SU-DHL-6 (cell line): Measurements from ENCODE around the gene TRAF2.

Source experiments
- H2AFZ ChIP-seq: fragments of 200-600 bp; sonication (generic); 2 replicates; pipeline ENCODE4 v1.6.1; 2014; ENCODE audit warnings: low read depth, mild to moderate bottlenecking, moderate library complexity, mixed read lengths, antibody characterized with exemption, low read length; ENCODE audit not compliant: severe bottlenecking
- H3F3A ChIP-seq: fragments of 200-600 bp; shearing (Covaris generic); 2 replicates; pipeline ENCODE4 v1.6.0; 2016; ENCODE audit warnings: antibody characterized with exemption, mild to moderate bottlenecking; ENCODE audit not compliant: insufficient read depth
- H3K27ac ChIP-seq: fragments of 200-600 bp; sonication (generic); 2 replicates; pipeline ENCODE4 v1.5.1; 2016; ENCODE audit warnings: low read depth, mild to moderate bottlenecking, low read length, moderate library complexity, mixed read lengths
- H3K27me3 ChIP-seq: fragments of 200-600 bp; sonication (generic), shearing (Covaris generic); 2 replicates; pipeline ENCODE4 v1.6.0; 2014; ENCODE audit warnings: mild to moderate bottlenecking, low read length
- H3K36me3 ChIP-seq: fragments of 200-600 bp; sonication (generic); 2 replicates; pipeline ENCODE4 v1.6.1; 2014; ENCODE audit warnings: mild to moderate bottlenecking, low read length, mixed read lengths
- H3K4me2 ChIP-seq: fragments of 300-600, 200-600 bp; shearing (Covaris generic), sonication (generic); 2 replicates; pipeline ENCODE4 v1.6.0; 2014; ENCODE audit warnings: low read length, low read depth, mild to moderate bottlenecking; ENCODE audit not compliant: poor library complexity, severe bottlenecking
- H3K4me3 ChIP-seq: fragments of 200-600 bp; sonication (generic); 2 replicates; pipeline ENCODE4 v1.5.1; 2014; ENCODE audit warnings: antibody characterized with exemption, low read length, mild to moderate bottlenecking, mixed read lengths; ENCODE audit not compliant: insufficient read depth, poor library complexity, severe bottlenecking
- H3K79me2 ChIP-seq: fragments of 200-600 bp; sonication (generic); 2 replicates; pipeline ENCODE4 v1.6.1; 2014; ENCODE audit warnings: mild to moderate bottlenecking, low read length, moderate library complexity; ENCODE audit not compliant: insufficient read depth
- H3K9ac ChIP-seq: fragments of 200-600 bp; sonication (generic); 2 replicates; pipeline ENCODE4 v1.7.0; 2014; ENCODE audit warnings: mild to moderate bottlenecking, low read length
- H3K9me2 ChIP-seq: fragments of 200-600 bp; sonication (generic); replicated peaks from 2 replicates; pipeline ENCODE4 v1.6.1; 2014; ENCODE audit warnings: low read length; ENCODE audit not compliant: insufficient read depth
- H3K9me3 ChIP-seq: fragments of 200-600 bp; sonication (generic); 2 replicates; pipeline ENCODE4 v1.6.1; 2014; ENCODE audit warnings: low read length, mixed read lengths; ENCODE audit not compliant: insufficient read depth
- H4K20me1 ChIP-seq: fragments of 200-600 bp; sonication (generic); 2 replicates; pipeline ENCODE4 v1.6.1; 2014; ENCODE audit warnings: low read depth, mild to moderate bottlenecking, antibody characterized with exemption, low read length, moderate library complexity, mixed read lengths
- CTCF ChIP-seq: fragments of 200-600 bp; sonication (generic); IDR thresholded peaks from one replicate; pipeline ENCODE4 v1.5.1; 2017; ENCODE audit warnings: antibody characterized with exemption, mild to moderate bottlenecking, low read length, moderate library complexity; ENCODE audit not compliant: insufficient read depth, poor library complexity, severe bottlenecking
- EZH2phosphoT487 ChIP-seq: fragments of 200-600 bp; sonication (generic), shearing (Covaris generic); conservative IDR thresholded peaks from 2 replicates; pipeline ENCODE4 v1.6.1; 2018; ENCODE audit warnings: mild to moderate bottlenecking, antibody characterized with exemption, low read length, moderate library complexity, mixed read lengths

TRAF2 gene

GRCh38 chr9:136838314-136839228 is 47.7 kb upstream of the TRAF2 start:
- no peaks in the 10 kb centered on the region for H3K9me2 ChIP-seq
- no peaks in the 10 kb centered on the region for H3K79me2 ChIP-seq
- TF ChIP-seq EZH2phosphoT487 (no peak), CTCF (no peak)
- H2AFZ ChIP-seq: no peak overlapping the region
- H3K36me3 ChIP-seq: no peaks in the 10 kb centered on the region
- no peak overlapping the region for H3K4me3 ChIP-seq
- H3F3A ChIP-seq: no peaks in the 10 kb centered on the region; the same call in 1 of the 2 replicates
- H3K27me3 ChIP-seq: no peaks in the 10 kb centered on the region
- no peak overlapping the region for H3K4me2 ChIP-seq
- no peaks in the 10 kb centered on the region for H3K9me3 ChIP-seq
- H3K9ac ChIP-seq: no peak overlapping the region
- no peaks in the 10 kb centered on the region for H4K20me1 ChIP-seq
- no peak overlapping the region for H3K27ac ChIP-seq

- no peaks in the 10 kb centered on the region for H3K27me3 ChIP-seq
- H3K4me2 ChIP-seq: no peak overlapping the region
- no peaks in the 10 kb centered on the region for H3K36me3 ChIP-seq
These were observed 46.8 kb upstream of the TRAF2 start for GRCh38 chr9:136839229-136840139.

More at GRCh38 chr9:136839229-136840139, 46.8 kb upstream of the TRAF2 start:
- no peak overlapping the region for H3K27ac ChIP-seq
- no peak overlapping the region for H3K9ac ChIP-seq
- no peaks in the 10 kb centered on the region for H4K20me1 ChIP-seq
- no peaks in the 10 kb centered on the region for H3K79me2 ChIP-seq
- H3K9me2 ChIP-seq: no peaks in the 10 kb centered on the region
- no peaks in the 10 kb centered on the region; the same call in 1 of the 2 replicates for H3F3A ChIP-seq
- no peak for TF ChIP-seq CTCF
- TF ChIP-seq EZH2phosphoT487: no peak
- H3K4me3 ChIP-seq: no peak overlapping the region
- H3K9me3 ChIP-seq: no peaks in the 10 kb centered on the region
- no peak overlapping the region for H2AFZ ChIP-seq
